DMS 273 (cell line): ENCODE data around the gene LRP8.
"Not testable (repeated sequence)": the region's sequence is repeated elsewhere in the genome, so short reads cannot be mapped to it uniquely, and the experiment has no call there.

Source experiments
- DNase-seq: peaks from one replicate; lab custom pipeline; 2025; ENCODE audit not compliant: unreplicated experiment; lab: John Stamatoyannopoulos, UW

Gene LRP8

GRCh38 chr1:53220171-53220961 lies 107.5 kb downstream of the LRP8 start, which contains the start of gene CZIB:
CZIB (minus strand) TSS chr1:53220634; CDS start chr1:53220575, 59 bp downstream.
- peak; percentile 97 for DNase-seq

- no peak for DNase-seq
These were observed 108.2 kb downstream of the LRP8 start for GRCh38 chr1:53219711-53220110.

- no peak for DNase-seq
These were observed 109.7 kb downstream of the LRP8 start for GRCh38 chr1:53218201-53218600.

- no peak for DNase-seq
These were observed 113.4 kb downstream of the LRP8 start for GRCh38 chr1:53214376-53214940.

- no peak for DNase-seq
These were observed 116.9 kb downstream of the LRP8 start for GRCh38 chr1:53210954-53211353.

- DNase-seq = no peak
These were observed 117.5 kb downstream of the LRP8 start for GRCh38 chr1:53210352-53210751.

- DNase-seq = no peak
These were observed 120.1 kb downstream of the LRP8 start for GRCh38 chr1:53207726-53208125.

GRCh38 chr1:53206735-53207379 lies 121.0 kb downstream of the LRP8 start:
- DNase-seq = no peak

- peak; percentile 35 for DNase-seq
These were observed 121.7 kb downstream of the LRP8 start for GRCh38 chr1:53206083-53206685.

- not testable (repeated sequence) for DNase-seq
These were observed 122.4 kb downstream of the LRP8 start for GRCh38 chr1:53205496-53205895.

GRCh38 chr1:53203466-53203865 lies 124.4 kb downstream of the LRP8 start:
- no peak for DNase-seq

- peak; percentile 56 for DNase-seq
These were observed 129.6 kb downstream of the LRP8 start for GRCh38 chr1:53198241-53198651.

- DNase-seq = peak; percentile 52
These were observed 130.3 kb downstream of the LRP8 start for GRCh38 chr1:53197291-53198200.

- peak; percentile 98 for DNase-seq
These were observed 131.2 kb downstream of the LRP8 start, which contains the start of gene CPT2 for GRCh38 chr1:53196485-53197290. CPT2 (plus strand) TSS chr1:53196824; CDS start chr1:53196944, 120 bp downstream.

GRCh38 chr1:53196017-53196484 lies 131.8 kb downstream of the LRP8 start:
- no peak for DNase-seq

GRCh38 chr1:53195246-53196016 lies 132.4 kb downstream of the LRP8 start:
- no peak for DNase-seq
